ENCODE results near the gene YY1AP1.
"Not testable (repeated sequence)": the region's sequence is repeated elsewhere in the genome, so short reads cannot be mapped to it uniquely, and the experiment has no call there.

The YY1AP1 gene

GRCh38 chr1:155695072-155695471 lies 6.5 kb upstream of the YY1AP1 start:
- DNase-seq: no peak

GRCh38 chr1:155694167-155694566 lies 5.6 kb upstream of the YY1AP1 start:
- DNase-seq: no peak

DNA sequence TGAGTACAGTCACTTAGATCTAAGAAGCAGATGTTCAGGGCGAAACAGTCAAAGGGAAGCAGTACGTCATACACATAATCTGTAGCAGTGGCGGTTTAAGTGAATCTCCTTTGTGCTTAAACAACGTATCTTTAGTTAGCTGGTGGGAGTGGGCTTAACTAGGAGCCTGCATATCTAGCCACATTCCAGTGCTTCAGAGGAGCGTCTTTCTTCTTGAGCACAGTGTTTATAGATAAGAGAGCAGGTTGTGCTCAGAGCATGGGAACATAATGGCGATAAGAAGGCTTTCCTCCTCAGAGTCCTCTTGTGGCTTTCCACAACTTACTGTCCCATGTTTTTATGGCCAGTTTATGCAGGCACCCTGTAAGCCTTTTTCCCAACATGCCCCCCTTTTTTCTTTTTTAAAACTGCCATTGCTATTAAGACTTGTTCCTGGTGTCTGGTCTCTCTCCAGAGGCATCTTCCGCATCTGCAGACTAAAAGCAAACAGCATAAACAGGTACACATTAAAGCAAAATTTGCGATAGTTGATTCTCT lies 3.5 kb upstream of the YY1AP1 start:
- DNase-seq: no peak

GRCh38 chr1:155689081-155689607 lies 570 bp upstream of the YY1AP1 start, which contains the start of gene DAP3:
TSS of gene DAP3 (plus strand) at chr1:155689091. CDS start at chr1:155709780, 20,689 bp downstream.
- DNase-seq: not testable (repeated sequence)

DNA sequence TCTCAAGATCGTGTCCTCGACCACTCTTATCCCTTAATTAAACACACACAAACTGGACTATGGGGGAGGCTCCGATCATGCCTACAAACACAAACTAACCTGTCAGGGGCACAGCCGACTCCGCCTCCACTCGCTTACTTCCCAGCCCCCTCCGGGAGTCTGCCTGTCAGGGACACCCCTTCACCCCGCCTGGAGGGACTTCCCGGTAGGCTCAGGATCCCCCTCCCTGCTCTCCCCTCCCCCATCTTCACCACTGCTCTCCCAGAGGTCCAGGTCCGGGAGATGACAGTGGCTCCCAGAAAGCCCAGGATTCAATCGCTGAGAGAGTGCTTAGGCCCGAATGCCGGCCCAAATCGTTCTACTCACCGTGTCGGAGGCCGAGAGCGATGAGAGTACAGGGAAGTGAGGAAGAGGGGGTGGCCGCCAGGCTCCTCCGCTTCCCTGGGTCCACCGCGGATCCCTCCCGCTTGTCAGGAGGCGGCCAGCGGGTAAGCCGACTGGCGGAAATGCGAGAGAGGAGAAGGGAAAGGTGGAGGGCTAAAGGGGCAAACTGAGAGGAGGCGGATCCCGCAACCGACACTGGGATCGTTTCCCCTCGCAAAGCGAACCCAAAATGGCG lies 760 bp downstream of the YY1AP1 start:
- not testable (repeated sequence) for DNase-seq

DNA sequence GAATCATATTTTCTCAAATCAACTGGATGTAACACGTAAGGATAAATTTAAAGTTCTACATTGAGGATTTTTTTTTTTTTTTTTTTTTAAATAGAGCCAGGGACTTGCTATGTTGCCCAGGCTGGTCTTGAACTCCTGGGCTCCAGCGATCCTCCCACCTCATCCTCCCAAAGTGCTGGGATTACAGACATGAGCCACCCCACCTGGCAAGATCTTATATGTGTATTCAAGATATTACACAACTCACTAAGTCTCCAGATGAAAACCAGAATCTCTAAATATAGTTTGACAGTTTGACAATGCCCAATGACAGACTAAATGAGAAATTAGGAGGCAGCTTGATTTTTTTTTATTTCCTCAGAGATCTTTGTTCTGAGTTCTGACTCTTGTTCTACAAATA lies 6.8 kb downstream of the YY1AP1 start:
- DNase-seq: no peak

DNA sequence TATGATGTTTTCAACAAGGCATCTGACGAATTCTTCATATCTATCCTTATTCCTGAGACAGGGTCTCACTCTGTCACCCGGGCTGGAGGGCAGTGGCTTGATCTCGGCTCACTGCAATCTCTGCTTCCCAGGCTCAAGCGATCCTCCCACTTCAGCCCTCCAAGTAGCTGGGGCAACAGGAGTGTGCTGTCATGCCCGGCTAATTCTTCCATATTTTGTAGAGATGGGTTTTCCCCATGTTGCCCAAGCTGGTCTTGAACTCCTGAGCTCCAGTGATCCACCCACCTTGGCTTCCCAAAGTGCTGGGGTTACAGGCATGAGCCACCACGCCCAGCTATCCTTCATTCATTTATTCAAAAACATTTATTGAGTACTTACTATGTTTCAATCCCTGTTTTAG lies 8.0 kb downstream of the YY1AP1 start:
- DNase-seq: no peak

DNA sequence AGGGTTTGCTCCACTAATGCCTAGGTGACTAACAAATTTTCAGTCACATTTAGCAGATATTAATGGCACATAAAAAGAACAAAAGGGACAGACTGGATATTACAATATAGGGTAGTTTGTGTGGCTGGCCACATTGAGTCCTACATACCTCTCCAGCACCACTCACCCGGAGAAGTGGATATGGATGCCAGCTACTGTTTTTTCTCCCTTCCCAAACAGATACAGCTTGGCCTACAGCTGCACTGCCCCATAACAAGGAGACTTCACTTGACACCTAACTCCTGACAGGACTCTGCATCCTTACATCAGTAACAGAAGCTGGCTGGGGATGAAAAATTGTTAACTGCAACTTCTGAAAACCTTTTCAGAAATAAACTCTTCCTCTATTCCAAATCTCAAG lies 9.6 kb downstream of the YY1AP1 start:
- not testable (repeated sequence) for DNase-seq

GRCh38 chr1:155678027-155678426 lies 10.5 kb downstream of the YY1AP1 start:
- no peak for DNase-seq

DNA sequence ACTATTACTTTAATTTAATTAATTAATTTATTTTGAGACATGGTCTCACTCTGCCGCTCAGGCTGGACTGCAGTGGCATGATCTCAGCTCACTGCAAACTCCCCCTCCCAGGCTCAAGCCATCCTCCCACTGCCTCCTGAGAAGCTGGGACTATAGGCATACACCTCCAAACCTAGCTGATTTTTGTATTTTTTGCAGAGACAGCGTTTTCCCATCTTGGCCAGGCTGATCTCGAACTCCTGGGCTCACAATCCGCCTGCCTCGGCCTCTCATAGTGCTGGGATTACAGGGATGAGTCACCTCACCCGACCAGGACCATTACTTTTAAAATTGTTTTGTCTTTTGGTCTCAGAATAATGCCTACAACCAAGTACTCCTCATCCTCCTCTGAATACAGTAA lies 15.6 kb downstream of the YY1AP1 start:
- no peak for DNase-seq

- no peak for DNase-seq
Observed at GRCh38 chr1:155671750-155672149, 16.8 kb downstream of the YY1AP1 start.

- DNase-seq: no peak
Observed at GRCh38 chr1:155669233-155670162, 19.1 kb downstream of the YY1AP1 start.

DNA sequence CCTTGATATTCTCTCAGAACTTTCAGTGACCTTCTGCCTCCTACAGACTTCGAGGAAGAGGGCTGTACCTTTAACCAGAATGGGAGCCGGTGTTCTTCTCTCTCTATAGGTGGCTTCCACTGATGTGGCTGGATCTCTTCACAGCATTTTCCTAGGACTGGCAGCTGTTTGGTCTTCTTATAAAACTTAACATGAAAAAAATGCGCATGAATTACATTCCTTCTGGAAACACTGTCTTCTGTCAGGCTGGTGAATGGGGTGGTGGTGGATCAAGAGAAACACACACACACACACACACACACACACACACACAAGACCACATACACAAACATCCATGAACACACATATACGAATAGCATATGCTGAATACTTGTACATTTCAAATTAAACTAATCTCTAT lies 27.3 kb downstream of the YY1AP1 start:
- not testable (repeated sequence) for DNase-seq

DNA sequence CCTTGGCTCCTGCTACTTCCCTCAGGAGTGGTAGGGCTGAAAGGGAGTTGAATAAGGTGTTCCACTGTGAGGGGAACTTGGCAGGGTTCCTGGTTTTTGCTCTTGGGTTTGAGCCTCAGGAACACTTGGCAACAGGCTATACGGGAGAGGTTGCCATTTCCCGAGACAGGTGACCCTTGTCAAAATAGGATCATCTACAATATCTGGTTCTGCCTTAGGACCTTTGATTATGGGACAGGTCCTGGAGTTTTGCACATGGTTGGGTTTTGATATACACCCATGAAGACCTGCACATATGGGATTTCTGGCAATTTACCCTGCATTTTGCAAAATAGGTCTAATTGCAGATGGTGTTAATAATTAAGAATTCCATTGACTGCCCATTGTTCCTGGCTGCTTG lies 31.1 kb downstream of the YY1AP1 start:
- peak; percentile 61 for DNase-seq

GRCh38 chr1:155652951-155653350 lies 35.6 kb downstream of the YY1AP1 start:
- DNase-seq: no peak

GRCh38 chr1:155651861-155652661 lies 36.5 kb downstream of the YY1AP1 start:
- DNase-seq: peak; percentile 12

- DNase-seq: no peak
Observed at GRCh38 chr1:155650231-155650757, 38.3 kb downstream of the YY1AP1 start.

GRCh38 chr1:155649676-155650075 lies 38.9 kb downstream of the YY1AP1 start:
- no peak for DNase-seq

GRCh38 chr1:155648207-155649147 lies 40.1 kb downstream of the YY1AP1 start:
- DNase-seq: peak; percentile 54

GRCh38 chr1:155646307-155646706 lies 42.3 kb downstream of the YY1AP1 start:
- peak; percentile 7 for DNase-seq

DNA sequence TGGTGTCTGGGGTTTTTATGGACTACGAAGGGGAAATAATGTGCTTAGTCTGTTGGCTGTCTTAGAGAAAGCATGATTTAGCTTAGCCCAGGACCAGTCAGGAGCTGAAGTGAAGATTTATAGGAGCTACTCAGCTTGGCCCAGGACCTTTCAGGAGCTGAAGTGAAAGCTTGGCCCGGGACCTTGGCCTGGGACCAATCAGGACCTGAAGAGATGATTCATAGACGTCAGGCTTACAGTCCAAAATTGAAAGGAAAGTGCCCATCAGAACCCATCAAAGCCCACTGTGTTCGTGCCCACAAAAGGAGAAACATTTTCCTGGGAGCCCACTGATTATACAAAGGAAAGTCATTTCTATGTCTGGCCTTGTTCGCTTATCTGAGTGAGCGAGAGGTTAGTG lies 42.9 kb downstream of the YY1AP1 start:
- DNase-seq: no peak
